Endothelial cell of umbilical vein (primary cell): ENCODE results near the gene WDR18. TPM values are rescaled to one million over a fixed set of nuclear protein-coding genes. Genes with fewer than 3 reads are reported as not detected.

ENCODE experiments used
- BruUV-seq: library from RNA; stranded (reverse); fragments of 400-500 nt; replicated peaks from 2 replicates; lab custom pipeline; 2021; lab: Mats Ljungman, UMichigan
- CTCF ChIA-PET: fragments of 300-600, 350-600 bp; sonication (Branson Sonifier 250); formaldehyde crosslinking; loops from one replicate; lab custom pipeline; 2021; ENCODE audit warnings: antibody characterized with exemption, inconsistent platforms; lab: Charles Lee
- POLR2A ChIA-PET: fragments of 300-600, 350-600 bp; sonication (Branson Sonifier 250); formaldehyde crosslinking; loops from one replicate; lab custom pipeline; 2021; ENCODE audit warnings: antibody characterized with exemption, inconsistent platforms; lab: Charles Lee
- DNase-seq: peaks from one replicate; pipeline ENCODE4 v3.0.0-alpha.2; 2011; ENCODE audit warnings: low read depth, low spot score
- FAIRE-seq: peaks from 2 replicates; lab custom pipeline; 2011; peaks lifted over from hg19 to GRCh38; lab: Jason Lieb, UNC
- H2AFZ ChIP-seq: 2 replicates; pipeline ENCODE4 v1.6.0; 2012; ENCODE audit warnings: low read depth, low read length, control low read depth, inconsistent platforms
- H3K27ac ChIP-seq: 2 replicates; pipeline ENCODE4 v1.5.1; 2011; ENCODE audit warnings: low read depth, mild to moderate bottlenecking, control low read depth, low read length, moderate library complexity; ENCODE audit not compliant: insufficient read depth
- H3K27me3 ChIP-seq, 2 experiments: 2 replicates each; pipeline versions ENCODE4 v1.6.0 to v1.6.1; 2011; ENCODE audit warnings: low read length in 2 of 2, mixed read lengths in 1 of 2; ENCODE audit not compliant: control insufficient read depth in 2 of 2, insufficient read depth in 2 of 2
- H3K36me3 ChIP-seq, 2 experiments: 2 replicates in 1 of 2; 3 replicates in 1 of 2; pipeline ENCODE4 v1.5.1; 2011; ENCODE audit warnings: low read length in 2 of 2, mild to moderate bottlenecking in 1 of 2, moderate library complexity in 1 of 2; ENCODE audit not compliant: control insufficient read depth in 2 of 2, insufficient read depth in 2 of 2; ENCODE audit errors: extremely low read depth in 1 of 2
- H3K4me1 ChIP-seq: 3 replicates; pipeline ENCODE4 v1.5.1; 2011; ENCODE audit warnings: mild to moderate bottlenecking, low read length; ENCODE audit not compliant: control insufficient read depth, insufficient read depth; ENCODE audit errors: extremely low read depth
- H3K4me2 ChIP-seq: 2 replicates; pipeline ENCODE4 v1.6.1; 2011; ENCODE audit warnings: low read length, control low read depth, mixed read lengths; ENCODE audit not compliant: insufficient read depth
- H3K4me3 ChIP-seq, 3 experiments: fragments of 200-600 bp in 1 of 3; sonication (generic), shearing (Covaris generic) in 1 of 3; replicated peaks in 1 of 3; 2 replicates each; pipeline ENCODE4 v1.5.1; 2011 to 2016; ENCODE audit warnings: control low read depth in 3 of 3, low read length in 3 of 3, mild to moderate bottlenecking in 2 of 3, inconsistent platforms in 1 of 3, low read depth in 1 of 3, moderate library complexity in 1 of 3; ENCODE audit not compliant: insufficient read depth in 1 of 3
- H3K79me2 ChIP-seq: 2 replicates; pipeline ENCODE4 v1.6.0; 2012; ENCODE audit warnings: low read length, inconsistent platforms; ENCODE audit not compliant: control insufficient read depth, insufficient read depth
- H3K9ac ChIP-seq: replicated peaks from 2 replicates; pipeline ENCODE3; 2011; ENCODE audit warnings: low read length, control low read depth; ENCODE audit not compliant: insufficient read depth; ENCODE audit errors: extremely low read depth
- H3K9me1 ChIP-seq: replicated peaks from 3 replicates; pipeline ENCODE4 v1.6.0; 2011; ENCODE audit warnings: mild to moderate bottlenecking, low read length; ENCODE audit not compliant: control insufficient read depth, insufficient read depth; ENCODE audit errors: extremely low read depth
- H3K9me3 ChIP-seq: replicated peaks from 2 replicates; pipeline ENCODE4 v1.5.1; 2012; ENCODE audit warnings: low read length, inconsistent platforms; ENCODE audit not compliant: control insufficient read depth, insufficient read depth
- H4K20me1 ChIP-seq: replicated peaks from 2 replicates; pipeline ENCODE3; 2011; ENCODE audit warnings: mild to moderate bottlenecking, low read length; ENCODE audit not compliant: control insufficient read depth, insufficient read depth; ENCODE audit errors: extremely low read depth
- EZH2 ChIP-seq: IDR thresholded peaks from 2 replicates; pipeline ENCODE4 v1.6.1; 2012; ENCODE audit warnings: borderline replicate concordance, low read depth, mild to moderate bottlenecking, moderate library complexity, low read length, inconsistent platforms; ENCODE audit not compliant: severe bottlenecking
- FOS ChIP-seq: IDR thresholded peaks from 2 replicates; pipeline ENCODE4 v1.6.1; 2011; ENCODE audit warnings: mild to moderate bottlenecking, low read length, moderate library complexity, borderline replicate concordance; ENCODE audit not compliant: insufficient read depth
- GATA2 ChIP-seq: IDR thresholded peaks from 2 replicates; pipeline ENCODE4 v1.7.0; 2011; ENCODE audit warnings: low read depth, mild to moderate bottlenecking, moderate library complexity, mixed read lengths, low read length; ENCODE audit not compliant: insufficient read length, insufficient read depth
- JUN ChIP-seq: IDR thresholded peaks from 2 replicates; pipeline ENCODE4 v1.6.1; 2011; ENCODE audit warnings: borderline replicate concordance, low read depth; ENCODE audit not compliant: insufficient read length, insufficient read depth
- MYC ChIP-seq: IDR thresholded peaks from one replicate; pipeline ENCODE4 v1.6.1; 2011; ENCODE audit warnings: mild to moderate bottlenecking, low read depth, low read length
- POLR2A ChIP-seq: IDR thresholded peaks from 2 replicates; pipeline ENCODE4 v1.6.1; 2012; ENCODE audit warnings: low read depth, mild to moderate bottlenecking, control low read depth, low read length
- POLR2AphosphoS5 ChIP-seq: IDR thresholded peaks from 2 replicates; pipeline ENCODE4 v1.6.1; 2012; ENCODE audit warnings: low read depth, mild to moderate bottlenecking, control low read depth, low read length, moderate library complexity; ENCODE audit not compliant: insufficient read depth
- dilution Hi-C: fragments of 300-500 bp; cut with MboI; formaldehyde crosslinking; loops from one replicate; pipeline ENCODE4 v1.15.0; 2019; ENCODE audit warnings: low sequenced_read_pairs; ENCODE audit not compliant: extremely low pct_ligation_motif_present
- intact Hi-C: fragments of 100-400 bp; cut with micrococcal nuclease; formaldehyde crosslinking; loops from one replicate; pipeline ENCODE4 v1.10.0; 2022
- polyA plus RNA-seq, 4 experiments: library from polyadenylated mRNA; depleted of rRNA in 3 of 4; stranded (reverse) in 3 of 4; unstranded in 1 of 4; fragments of >200 nt; gene quantifications; 2 replicates each; pipeline versions ENCODE4 v1.2.1 to v1.2.3, GENCODE V29; 2011 to 2012; ENCODE audit warnings: missing spikeins in 1 of 4
- total RNA-seq: library from RNA; stranded (reverse); gene quantifications from 2 replicates; pipeline ENCODE4 v1.2.3, GENCODE V29; 2021
- TF ChIP-seq, protein P1 (sequence below): IDR thresholded peaks from 2 replicates; pipeline ENCODE4 v1.6.1; 2011; ENCODE audit not compliant: insufficient read depth, insufficient read length
- TF ChIP-seq, protein P2 (sequence below), 2 donors: IDR thresholded peaks; 1 replicate in 1 of 2; 2 replicates in 1 of 2; pipeline ENCODE4 v1.5.1; 2011; ENCODE audit warnings: low read length in 2 of 2, mild to moderate bottlenecking in 2 of 2, moderate library complexity in 2 of 2, control low read depth in 1 of 2, inconsistent platforms in 1 of 2, low read depth in 1 of 2; ENCODE audit not compliant: insufficient read depth in 1 of 2; ENCODE audit errors: extremely low read depth in 1 of 2

The WDR18 gene
- total and polyA plus RNA-seq, 2 donors (not counting 3 experiments of a cell fraction or from before 2014, with no cell fraction given): 54.8 to 102 TPM

DNA sequence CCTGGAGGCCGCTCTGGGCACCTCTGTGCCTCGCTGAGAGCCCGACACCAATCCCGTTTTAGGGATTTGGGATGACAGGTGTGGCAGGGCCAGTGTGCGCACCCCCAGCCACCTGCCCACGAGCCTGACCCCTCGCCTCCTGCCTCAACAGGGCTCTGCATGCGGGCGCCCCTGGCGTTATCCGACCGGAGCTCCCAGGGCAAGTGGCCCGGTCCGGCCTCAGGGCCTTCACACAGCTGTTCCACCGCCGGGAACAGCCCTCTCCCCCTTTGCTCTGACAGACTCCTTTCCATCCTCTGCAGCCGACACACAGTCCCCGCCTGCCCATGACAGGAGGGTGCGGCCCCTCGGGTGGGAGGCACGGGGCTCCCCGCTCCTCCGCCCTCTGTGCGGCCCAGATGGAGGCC lies 7.1 kb upstream of the WDR18 start:
- no peaks in the 10 kb centered on the region for H3K9me1 ChIP-seq
- BruUV-seq: no TSS peak
- intact Hi-C loops: no loop called here
- no peaks in the 10 kb centered on the region for H3K36me3 ChIP-seq
- H3K79me2 ChIP-seq: no peaks in the 10 kb centered on the region
- TF ChIP-seq GATA2 (no peak), JUN (no peak), POLR2AphosphoS5 (no peak), POLR2A (no peak), FOS (no peak), MYC (no peak), EZH2 (no peak)
- TF ChIP-seq, protein P1, sequence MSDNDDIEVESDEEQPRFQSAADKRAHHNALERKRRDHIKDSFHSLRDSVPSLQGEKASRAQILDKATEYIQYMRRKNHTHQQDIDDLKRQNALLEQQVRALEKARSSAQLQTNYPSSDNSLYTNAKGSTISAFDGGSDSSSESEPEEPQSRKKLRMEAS: no peak
- TF ChIP-seq, protein P2, sequence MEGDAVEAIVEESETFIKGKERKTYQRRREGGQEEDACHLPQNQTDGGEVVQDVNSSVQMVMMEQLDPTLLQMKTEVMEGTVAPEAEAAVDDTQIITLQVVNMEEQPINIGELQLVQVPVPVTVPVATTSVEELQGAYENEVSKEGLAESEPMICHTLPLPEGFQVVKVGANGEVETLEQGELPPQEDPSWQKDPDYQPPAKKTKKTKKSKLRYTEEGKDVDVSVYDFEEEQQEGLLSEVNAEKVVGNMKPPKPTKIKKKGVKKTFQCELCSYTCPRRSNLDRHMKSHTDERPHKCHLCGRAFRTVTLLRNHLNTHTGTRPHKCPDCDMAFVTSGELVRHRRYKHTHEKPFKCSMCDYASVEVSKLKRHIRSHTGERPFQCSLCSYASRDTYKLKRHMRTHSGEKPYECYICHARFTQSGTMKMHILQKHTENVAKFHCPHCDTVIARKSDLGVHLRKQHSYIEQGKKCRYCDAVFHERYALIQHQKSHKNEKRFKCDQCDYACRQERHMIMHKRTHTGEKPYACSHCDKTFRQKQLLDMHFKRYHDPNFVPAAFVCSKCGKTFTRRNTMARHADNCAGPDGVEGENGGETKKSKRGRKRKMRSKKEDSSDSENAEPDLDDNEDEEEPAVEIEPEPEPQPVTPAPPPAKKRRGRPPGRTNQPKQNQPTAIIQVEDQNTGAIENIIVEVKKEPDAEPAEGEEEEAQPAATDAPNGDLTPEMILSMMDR (IDR thresholded peaks at IDR 0.05; ENCODE audit: extremely low read depth in 1 of 2, insufficient read depth in 1 of 2, low read depth in 1 of 2, low read length in 2 of 2): no peak
- no peak overlapping the region for H2AFZ ChIP-seq
- H3K9ac ChIP-seq: no peak overlapping the region
- no peak overlapping the region for H3K4me2 ChIP-seq
- H3K4me1 ChIP-seq: no peaks in the 10 kb centered on the region
- dilution Hi-C loops: no loop called here
- H3K4me3 ChIP-seq: no peak overlapping the region
- no peaks in the 10 kb centered on the region for H3K9me3 ChIP-seq
- no peak for FAIRE-seq
- no peak for DNase-seq
- no peak overlapping the region for H3K27ac ChIP-seq
- no peaks in the 10 kb centered on the region for H4K20me1 ChIP-seq
- no peaks in the 10 kb centered on the region for H3K27me3 ChIP-seq
- ChIA-PET CTCF (interaction anchor here (1.5 kb wide), 1 partner anchor 53 kb away, joined by 6 read pairs; no protein-coding TSS in a partner anchor), POLR2A (no interaction called here)
